ENCODE data around the gene ANKRD13C.
"Not testable (repeated sequence)": the region's sequence is repeated elsewhere in the genome, so short reads cannot be mapped to it uniquely, and the experiment has no call there.

ANKRD13C gene

DNA sequence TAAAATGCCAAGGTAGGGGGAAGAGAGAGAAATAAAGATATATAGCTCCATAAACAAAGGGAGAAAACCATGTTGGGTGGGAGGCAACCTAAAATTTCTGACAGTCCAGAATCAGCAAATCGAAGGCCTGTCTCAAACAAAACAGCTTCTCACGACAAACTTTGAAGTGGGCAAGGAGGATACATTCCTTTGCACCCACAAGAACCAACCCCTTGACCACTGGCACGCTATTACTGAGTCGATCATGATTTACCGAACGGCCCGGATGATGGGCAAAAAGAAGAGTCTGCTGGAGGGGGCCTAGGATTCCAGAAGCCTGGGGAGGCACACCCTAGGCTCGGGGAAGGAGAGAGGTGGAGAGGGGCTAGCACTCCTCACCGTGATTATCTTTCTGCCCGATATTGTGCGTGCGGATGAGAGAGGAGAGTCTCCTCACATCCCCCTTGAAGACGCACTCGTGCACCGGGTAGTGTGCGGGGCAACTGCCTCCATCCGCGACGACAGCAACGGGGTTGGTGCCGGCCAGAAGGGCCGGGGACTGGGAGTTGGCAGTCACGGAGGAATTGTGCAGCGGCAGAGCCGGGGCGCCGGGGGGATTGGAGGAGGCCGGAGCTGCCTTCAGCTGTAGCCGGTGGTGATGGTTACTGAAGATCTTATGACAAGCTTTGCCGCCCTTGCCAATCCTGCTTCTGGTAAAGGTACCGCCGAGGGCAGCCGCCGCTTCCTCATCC lies 756 bp downstream of the ANKRD13C start:
- in situ Hi-C loops (cut with HindIII; ENCODE audit: low pct_unique_long_range_greater_than_20kb, low sequenced_read_pairs) = no loop called here
- peak; percentile 6 to 26 for DNase-seq (ENCODE audit: low read depth in 1 of 2, low spot score in 1 of 2)

DNA sequence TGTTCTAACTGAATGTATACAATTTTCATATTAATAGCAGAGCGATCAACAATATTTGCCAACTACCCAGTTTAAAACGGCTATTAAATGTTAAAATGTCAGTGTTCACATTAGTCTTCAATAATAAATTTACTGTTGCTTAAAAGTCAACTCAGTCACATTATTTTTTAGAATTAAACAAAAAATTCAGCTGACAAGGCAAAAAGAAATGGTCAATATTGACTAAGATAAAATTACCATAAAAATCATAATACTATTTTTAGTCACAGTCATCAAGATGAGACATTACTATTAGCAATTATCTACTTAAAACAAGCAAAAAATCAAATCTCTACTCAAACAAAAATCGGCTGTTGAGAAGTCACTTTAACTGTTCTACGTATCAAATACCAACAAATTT lies 1.5 kb downstream of the ANKRD13C start:
- in situ Hi-C loops (cut with HindIII; ENCODE audit: low pct_unique_long_range_greater_than_20kb, low sequenced_read_pairs) = no loop called here
- no peak for TF ChIP-seq JUND (IDR thresholded peaks at IDR 0.05; ENCODE audit: low read depth)
- DNase-seq (ENCODE audit: low read depth in 1 of 2, low spot score in 1 of 2) = no peak

More for the DNA sequence above, 756 bp downstream of the ANKRD13C start:
- no peak for TF ChIP-seq JUND (IDR thresholded peaks at IDR 0.05; ENCODE audit: low read depth)

GRCh38 chr1:70349799-70350198 lies 4.7 kb downstream of the ANKRD13C start:
- in situ Hi-C loops (cut with HindIII; ENCODE audit: low pct_unique_long_range_greater_than_20kb, low sequenced_read_pairs); DNase-seq (ENCODE audit: low read depth in 1 of 2, low spot score in 1 of 2): not testable (repeated sequence)

- in situ Hi-C loops (cut with HindIII; ENCODE audit: low pct_unique_long_range_greater_than_20kb, low sequenced_read_pairs) = no loop called here
- DNase-seq (ENCODE audit: low read depth in 1 of 2, low spot score in 1 of 2) = no peak
- no peak for TF ChIP-seq JUND (IDR thresholded peaks at IDR 0.05; ENCODE audit: low read depth)
These were observed 5.9 kb downstream of the ANKRD13C start for GRCh38 chr1:70348399-70349165.

- DNase-seq (ENCODE audit: low read depth in 1 of 2, low spot score in 1 of 2) = not testable (repeated sequence)
These were observed 14.9 kb downstream of the ANKRD13C start for GRCh38 chr1:70339644-70340043.

GRCh38 chr1:70336050-70336449 lies 18.5 kb downstream of the ANKRD13C start:
- in situ Hi-C loops (cut with HindIII; ENCODE audit: low pct_unique_long_range_greater_than_20kb, low sequenced_read_pairs) = no loop called here
- no peak for TF ChIP-seq JUND (IDR thresholded peaks at IDR 0.05; ENCODE audit: low read depth)

More at GRCh38 chr1:70339644-70340043, 14.9 kb downstream of the ANKRD13C start:
- in situ Hi-C loops (cut with HindIII; ENCODE audit: low pct_unique_long_range_greater_than_20kb, low sequenced_read_pairs) = not testable (repeated sequence)

DNA sequence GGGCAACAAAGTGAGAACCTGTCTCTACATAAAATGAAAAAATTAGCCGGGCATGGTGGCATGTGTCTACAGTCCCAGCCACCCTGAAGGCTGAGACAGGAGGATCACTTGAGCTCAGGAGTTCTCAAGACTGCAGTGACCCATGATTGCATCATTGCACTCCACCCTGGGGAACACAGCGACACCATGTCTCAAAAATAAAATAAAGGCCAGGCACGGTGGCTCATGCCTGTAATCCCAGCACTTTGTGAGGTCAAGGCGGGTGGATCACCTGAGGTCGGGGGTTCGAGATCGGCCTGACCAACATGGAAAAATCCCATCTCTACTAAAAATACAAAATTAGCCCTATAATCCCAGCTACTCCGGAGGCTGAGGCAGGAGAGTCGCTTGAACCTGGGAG lies 20.1 kb downstream of the ANKRD13C start:
- DNase-seq (ENCODE audit: low read depth in 1 of 2, low spot score in 1 of 2) = no peak
- in situ Hi-C loops (cut with HindIII; ENCODE audit: low pct_unique_long_range_greater_than_20kb, low sequenced_read_pairs) = no loop called here
- TF ChIP-seq JUND (IDR thresholded peaks at IDR 0.05; ENCODE audit: low read depth) = no peak

More at GRCh38 chr1:70336050-70336449, 18.5 kb downstream of the ANKRD13C start:
- DNase-seq (ENCODE audit: low read depth in 1 of 2, low spot score in 1 of 2) = no peak

DNA sequence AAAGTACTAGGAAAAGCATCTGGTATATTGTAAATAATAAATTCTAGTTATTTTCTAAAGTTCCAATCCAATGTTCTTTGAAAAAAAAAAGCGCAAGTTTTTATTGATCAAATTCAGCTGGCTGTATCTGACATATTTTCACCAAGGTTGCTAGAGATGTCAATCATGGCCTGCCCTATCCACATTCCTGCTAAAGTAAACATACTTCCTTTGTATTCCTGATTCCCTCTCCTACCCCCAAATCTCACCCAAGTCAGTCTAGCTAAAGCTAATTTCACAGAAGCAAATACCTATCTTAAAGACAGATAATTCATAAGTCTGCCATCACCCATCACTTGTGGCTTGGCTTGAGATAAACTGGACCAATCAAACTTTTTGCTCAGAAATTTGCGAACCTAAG lies 21.3 kb downstream of the ANKRD13C start:
- no peak for TF ChIP-seq JUND (IDR thresholded peaks at IDR 0.05; ENCODE audit: low read depth)
- peak in 1 of 2 experiments; percentile 15 for DNase-seq (ENCODE audit: low read depth in 1 of 2, low spot score in 1 of 2)
- in situ Hi-C loops (cut with HindIII; ENCODE audit: low pct_unique_long_range_greater_than_20kb, low sequenced_read_pairs) = no loop called here

DNA sequence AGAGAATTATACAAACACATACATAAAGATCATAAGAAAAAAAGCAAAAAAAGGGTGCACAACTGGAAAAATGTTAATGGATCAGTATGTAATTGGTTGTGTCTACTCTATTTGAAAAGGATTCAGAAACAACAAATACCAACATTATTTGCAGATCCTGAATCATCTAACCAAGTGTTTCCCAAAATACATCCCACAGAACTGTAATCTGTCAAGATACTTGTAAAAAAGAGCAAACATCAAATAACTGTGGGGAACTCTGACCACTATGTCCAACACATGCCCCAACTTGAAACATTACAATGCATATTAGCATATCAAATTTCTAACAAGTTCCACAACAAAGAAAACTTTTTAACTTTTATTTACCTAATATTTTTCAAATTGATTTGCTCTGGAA lies 22.6 kb downstream of the ANKRD13C start:
- DNase-seq (ENCODE audit: low read depth in 1 of 2, low spot score in 1 of 2) = no peak
- in situ Hi-C loops (cut with HindIII; ENCODE audit: low pct_unique_long_range_greater_than_20kb, low sequenced_read_pairs) = no loop called here
- TF ChIP-seq JUND (IDR thresholded peaks at IDR 0.05; ENCODE audit: low read depth) = no peak

DNA sequence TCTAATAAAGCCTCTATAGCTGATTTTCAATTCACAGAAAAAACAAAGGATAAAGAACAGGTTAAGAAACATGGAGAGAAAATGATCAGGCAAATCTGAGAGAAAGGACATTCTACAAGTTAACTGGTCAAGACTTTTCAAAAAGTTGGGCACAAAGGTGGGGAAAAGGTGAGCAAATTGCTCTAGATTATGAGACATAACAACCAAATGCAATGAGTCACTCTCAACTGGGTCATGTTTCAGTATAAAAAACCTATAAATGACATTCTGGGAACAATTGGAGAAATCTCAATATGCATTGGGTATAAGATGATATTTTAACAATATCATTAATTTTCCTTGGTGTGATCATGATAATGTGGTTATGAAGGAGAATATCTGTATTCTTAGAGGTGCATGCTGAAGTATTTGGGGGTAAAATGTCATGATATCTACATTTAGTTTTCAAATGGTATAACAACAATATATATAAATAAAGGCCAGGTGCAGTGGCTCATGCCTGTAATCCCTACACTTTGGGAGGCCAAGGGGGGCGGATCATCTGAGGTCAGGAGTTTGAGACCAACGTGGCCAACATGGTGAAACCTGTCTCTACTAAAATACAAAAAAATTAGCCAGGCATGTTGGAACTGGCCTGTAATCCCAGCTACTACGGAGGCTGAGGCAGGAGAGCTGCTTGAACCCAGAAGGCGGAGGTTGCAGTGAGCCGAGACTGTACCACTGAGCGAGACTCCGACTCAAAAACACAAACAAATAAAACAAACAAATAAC lies 27.0 kb downstream of the ANKRD13C start:
- no peak for DNase-seq (ENCODE audit: low read depth in 1 of 2, low spot score in 1 of 2)
- in situ Hi-C loops (cut with HindIII; ENCODE audit: low pct_unique_long_range_greater_than_20kb, low sequenced_read_pairs) = no loop called here
- TF ChIP-seq JUND (IDR thresholded peaks at IDR 0.05; ENCODE audit: low read depth) = no peak

DNA sequence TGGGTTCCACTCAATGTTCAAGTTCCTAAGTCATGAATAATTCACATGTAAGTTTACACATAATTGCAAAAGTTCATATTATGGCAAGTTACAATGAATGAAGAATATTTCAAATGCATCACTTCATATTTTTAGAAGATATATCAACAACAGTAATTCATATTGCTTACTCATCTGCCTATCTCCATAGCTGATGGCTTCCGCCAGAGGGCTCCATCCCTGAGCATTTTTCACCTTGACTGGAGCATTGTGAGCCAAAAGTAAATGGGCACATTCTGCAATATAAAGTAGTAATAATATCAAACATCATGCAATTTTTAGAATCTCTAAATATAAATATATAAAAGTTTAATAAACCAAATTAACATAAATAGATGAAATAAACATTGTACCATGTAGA lies 29.8 kb downstream of the ANKRD13C start:
- no peak for TF ChIP-seq JUND (IDR thresholded peaks at IDR 0.05; ENCODE audit: low read depth)
- in situ Hi-C loops (cut with HindIII; ENCODE audit: low pct_unique_long_range_greater_than_20kb, low sequenced_read_pairs) = no loop called here

DNA sequence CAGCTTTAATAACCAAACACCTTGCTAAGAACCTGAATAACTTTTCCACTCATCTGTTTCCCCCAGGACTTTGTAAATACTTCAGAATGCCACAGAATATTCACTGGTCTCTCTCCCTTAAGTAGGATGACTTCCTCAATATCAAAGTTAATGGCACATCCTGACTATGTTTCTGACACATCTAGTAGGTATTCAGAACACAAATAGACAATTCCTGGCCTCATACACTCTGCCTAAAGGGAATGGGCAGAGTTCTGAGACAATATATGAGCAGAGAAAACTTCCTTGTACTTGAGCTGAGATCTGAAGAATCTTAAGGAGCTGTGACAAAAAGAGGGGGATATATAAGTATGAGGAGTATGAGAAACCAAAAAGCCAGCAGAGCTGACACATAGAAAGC lies 34.8 kb downstream of the ANKRD13C start:
- no peak for TF ChIP-seq JUND (IDR thresholded peaks at IDR 0.05; ENCODE audit: low read depth)
- DNase-seq (ENCODE audit: low read depth in 1 of 2, low spot score in 1 of 2) = no peak
- in situ Hi-C loops (cut with HindIII; ENCODE audit: low pct_unique_long_range_greater_than_20kb, low sequenced_read_pairs) = no loop called here

More for the DNA sequence above, 29.8 kb downstream of the ANKRD13C start:
- DNase-seq (ENCODE audit: low read depth in 1 of 2, low spot score in 1 of 2) = peak in 1 of 2 experiments; percentile 18

- no peak for TF ChIP-seq JUND (IDR thresholded peaks at IDR 0.05; ENCODE audit: low read depth)
These were observed 36.3 kb downstream of the ANKRD13C start for GRCh38 chr1:70318191-70318590.

More at GRCh38 chr1:70318191-70318590, 36.3 kb downstream of the ANKRD13C start:
- in situ Hi-C loops (cut with HindIII; ENCODE audit: low pct_unique_long_range_greater_than_20kb, low sequenced_read_pairs) = no loop called here
- no peak for DNase-seq (ENCODE audit: low read depth in 1 of 2, low spot score in 1 of 2)
